IPS-NIHi7 (cell line): ENCODE data around the gene DOP1B.

ENCODE experiments used
- DNase-seq: peaks from one replicate; pipeline ENCODE4 v3.0.0; 2012; ENCODE audit warnings: mixed read lengths; ENCODE audit errors: extremely low spot score

DOP1B gene

GRCh38 chr21:36202726-36203602 lies 46.3 kb downstream of the DOP1B start:
- no peak for DNase-seq

GRCh38 chr21:36203603-36203889 lies 46.9 kb downstream of the DOP1B start:
- DNase-seq = no peak

- DNase-seq = no peak
These were observed 48.4 kb downstream of the DOP1B start for GRCh38 chr21:36204980-36205379.

- no peak for DNase-seq
These were observed 49.3 kb downstream of the DOP1B start for GRCh38 chr21:36205962-36206361.
